Choroid plexus epithelial cell (primary cell): ENCODE results near the gene NEDD4L.

Experiments used
- DNase-seq: peaks from one replicate; pipeline ENCODE4 v3.0.0-alpha.2; 2010; ENCODE audit warnings: low read depth
- H3K4me3 ChIP-seq: 2 replicates; pipeline ENCODE4 v1.5.1; 2011; ENCODE audit warnings: low read depth, mild to moderate bottlenecking, control low read depth, low read length, moderate library complexity
- TF ChIP-seq, protein P1 (sequence below): conservative IDR thresholded peaks from 2 replicates; pipeline ENCODE4 v1.5.1; 2011; ENCODE audit warnings: low read depth, mild to moderate bottlenecking, control low read depth, inconsistent platforms, low read length, moderate library complexity

The NEDD4L gene

DNA sequence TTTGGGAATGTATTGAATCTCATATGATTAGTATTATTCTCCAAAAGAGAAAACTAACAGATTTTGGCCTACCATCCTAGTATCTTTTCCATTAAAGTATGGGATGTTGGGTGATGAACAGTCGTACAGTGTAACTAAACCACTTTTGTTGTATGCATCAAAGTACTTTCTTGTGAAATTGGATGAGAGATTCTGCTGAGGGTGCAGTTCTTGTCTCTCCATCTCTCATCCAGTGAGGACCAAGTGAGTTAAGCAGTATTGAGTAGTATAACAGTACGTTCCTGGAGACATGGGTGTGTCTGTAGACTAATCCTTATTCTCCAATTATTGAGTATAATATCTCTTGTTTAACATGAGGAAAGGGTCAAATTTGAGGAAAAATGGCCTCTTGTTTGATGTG is 209.3 kb downstream of the NEDD4L start:
- DNase-seq: no peak
- no peak overlapping the region for H3K4me3 ChIP-seq
- TF ChIP-seq, protein P1, sequence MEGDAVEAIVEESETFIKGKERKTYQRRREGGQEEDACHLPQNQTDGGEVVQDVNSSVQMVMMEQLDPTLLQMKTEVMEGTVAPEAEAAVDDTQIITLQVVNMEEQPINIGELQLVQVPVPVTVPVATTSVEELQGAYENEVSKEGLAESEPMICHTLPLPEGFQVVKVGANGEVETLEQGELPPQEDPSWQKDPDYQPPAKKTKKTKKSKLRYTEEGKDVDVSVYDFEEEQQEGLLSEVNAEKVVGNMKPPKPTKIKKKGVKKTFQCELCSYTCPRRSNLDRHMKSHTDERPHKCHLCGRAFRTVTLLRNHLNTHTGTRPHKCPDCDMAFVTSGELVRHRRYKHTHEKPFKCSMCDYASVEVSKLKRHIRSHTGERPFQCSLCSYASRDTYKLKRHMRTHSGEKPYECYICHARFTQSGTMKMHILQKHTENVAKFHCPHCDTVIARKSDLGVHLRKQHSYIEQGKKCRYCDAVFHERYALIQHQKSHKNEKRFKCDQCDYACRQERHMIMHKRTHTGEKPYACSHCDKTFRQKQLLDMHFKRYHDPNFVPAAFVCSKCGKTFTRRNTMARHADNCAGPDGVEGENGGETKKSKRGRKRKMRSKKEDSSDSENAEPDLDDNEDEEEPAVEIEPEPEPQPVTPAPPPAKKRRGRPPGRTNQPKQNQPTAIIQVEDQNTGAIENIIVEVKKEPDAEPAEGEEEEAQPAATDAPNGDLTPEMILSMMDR: no peak

DNA sequence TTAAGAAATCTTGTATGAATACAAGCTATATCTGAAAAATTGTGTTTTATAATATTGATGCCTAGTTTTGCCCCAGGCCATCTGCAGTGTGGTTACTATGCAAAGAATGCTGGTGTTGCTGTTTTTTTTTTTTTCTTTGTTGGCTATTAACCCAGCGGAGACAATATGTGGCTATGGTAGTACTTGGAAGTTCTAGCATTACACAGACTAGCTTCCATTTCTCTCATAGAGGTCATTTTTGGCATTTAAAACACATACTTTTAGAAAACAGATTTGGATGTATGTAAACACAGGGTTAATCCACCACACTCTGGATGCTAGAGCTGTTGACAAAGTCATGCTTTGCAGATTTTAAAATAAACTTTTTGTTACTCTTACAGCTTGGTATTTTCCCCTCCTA is 209.8 kb downstream of the NEDD4L start:
- TF ChIP-seq, protein P1: no peak
- DNase-seq: no peak
- H3K4me3 ChIP-seq: no peak overlapping the region

DNA sequence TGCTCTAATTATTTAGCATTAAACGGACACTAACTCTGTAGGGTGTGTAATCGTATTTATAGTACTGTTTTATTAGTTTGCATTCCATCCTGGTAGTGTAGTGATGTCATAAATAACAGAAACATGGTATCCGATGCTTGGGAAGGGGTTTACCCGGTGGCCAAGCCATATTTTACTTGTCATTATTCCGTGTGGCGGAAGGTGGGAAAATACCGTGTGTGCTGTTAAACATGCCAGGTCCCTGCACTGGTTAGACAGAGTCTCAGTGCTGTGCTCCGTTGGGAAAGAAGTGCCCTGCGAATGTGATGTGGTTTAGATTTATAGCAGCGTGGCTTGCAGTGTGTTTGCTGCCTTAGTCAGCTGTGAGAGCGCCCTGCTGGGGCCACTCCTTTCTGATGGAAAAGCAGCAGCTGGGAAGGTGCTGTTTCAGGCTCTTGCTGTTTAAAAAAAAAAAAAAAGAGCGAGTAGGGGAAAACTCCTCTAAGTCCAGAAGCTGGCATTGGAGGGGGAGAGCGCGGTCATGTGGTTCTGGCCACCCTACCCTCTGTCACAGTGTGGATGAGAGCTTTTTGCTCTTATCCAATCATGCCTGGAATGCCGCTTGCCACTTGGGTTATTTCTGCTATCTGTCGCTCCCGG is 211.0 kb downstream of the NEDD4L start:
- DNase-seq: peak; percentile 40
- H3K4me3 ChIP-seq: no peak overlapping the region
- TF ChIP-seq, protein P1: no peak

- TF ChIP-seq, protein P1: no peak
- no peak overlapping the region for H3K4me3 ChIP-seq
- no peak for DNase-seq
These were observed 211.8 kb downstream of the NEDD4L start for GRCh38 chr18:58255701-58256311.

DNA sequence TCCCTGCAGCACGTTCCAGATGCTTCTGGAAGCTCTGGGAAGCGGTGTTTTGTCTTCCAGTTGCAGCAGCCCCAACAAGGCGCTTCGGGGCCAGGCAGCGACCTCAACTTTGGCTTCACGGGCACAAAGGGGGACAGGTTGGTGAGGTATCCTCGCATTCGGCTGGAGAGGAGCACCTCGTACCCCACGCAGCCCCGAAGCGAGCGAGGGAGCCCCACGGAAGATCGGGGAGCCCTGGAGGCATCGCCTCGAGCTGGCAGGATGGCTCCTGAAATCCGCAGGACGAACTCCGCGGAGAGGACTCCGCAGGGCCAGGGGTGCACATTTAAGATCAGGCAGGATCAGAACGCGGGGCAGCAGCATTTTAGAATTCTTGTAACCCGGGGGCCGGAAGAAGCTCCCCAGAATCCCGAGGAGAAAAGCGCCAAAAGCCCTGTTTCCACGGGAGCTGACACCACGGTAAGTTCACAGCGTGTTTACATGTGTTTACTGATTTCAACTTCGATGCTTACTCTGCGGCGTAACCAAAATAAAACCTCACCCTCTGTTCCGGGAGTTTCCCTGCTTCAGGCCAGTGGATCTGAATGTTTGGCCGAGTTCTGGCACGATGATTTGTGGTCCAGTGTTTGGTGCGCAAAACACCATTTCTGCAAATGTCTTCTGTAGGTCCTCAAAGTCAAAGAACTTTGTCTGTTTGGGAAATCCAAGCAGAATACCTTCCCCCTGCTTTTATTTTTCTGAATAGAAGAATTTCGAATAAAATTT is 212.5 kb downstream of the NEDD4L start:
- no peak for DNase-seq
- TF ChIP-seq, protein P1: no peak
- no peak overlapping the region for H3K4me3 ChIP-seq

DNA sequence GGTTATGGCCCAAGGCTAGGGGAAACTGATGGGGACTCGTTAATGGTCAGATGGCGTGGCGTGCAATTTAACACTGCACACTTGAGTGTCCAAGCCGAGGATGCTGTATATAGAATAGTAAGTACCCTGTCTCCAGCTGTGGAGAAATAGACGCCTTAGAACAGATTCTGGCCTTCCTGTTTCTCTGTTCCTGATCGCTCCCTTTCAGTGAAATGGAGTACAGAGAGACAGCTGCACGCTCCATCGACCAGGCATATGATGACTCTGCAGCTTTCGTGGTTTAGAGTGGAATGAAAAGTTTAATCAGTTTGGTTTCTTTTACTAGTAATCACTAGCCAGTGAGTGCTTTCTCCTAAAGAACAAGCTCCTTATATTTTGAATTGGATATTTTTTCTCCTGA is 213.4 kb downstream of the NEDD4L start:
- H3K4me3 ChIP-seq: no peak overlapping the region
- peak; percentile 47 for DNase-seq

More for the DNA sequence above, 213.4 kb downstream of the NEDD4L start:
- TF ChIP-seq, protein P1: no peak
